HepG2 (cell line): Measurements from ENCODE around the gene CNNM2. TPM values are rescaled to one million over a fixed set of nuclear protein-coding genes. Genes with fewer than 3 reads are reported as not detected.
A peak's percentile ranks its signal among the peaks of the same experiment; 100 is the strongest.

Experiments
- CREM ChIP-seq, 2 experiments: sonication (generic) in 1 of 2; formaldehyde crosslinking in 1 of 2; IDR thresholded peaks; 2 replicates each; pipeline versions ENCODE4 v1.4.0 to v1.6.1; 2016 to 2020; ENCODE audit warnings: antibody characterized with exemption in 1 of 2, mild to moderate bottlenecking in 1 of 2, missing genetic modification reagents in 1 of 2
- NFE2L1 ChIP-seq: sonication (generic); formaldehyde crosslinking; IDR thresholded peaks from 2 replicates; pipeline ENCODE4 v1.4.0; 2020; ENCODE audit warnings: missing genetic modification reagents, mild to moderate bottlenecking, borderline replicate concordance
- SP140L ChIP-seq: sonication (generic); formaldehyde crosslinking; IDR thresholded peaks from 2 replicates; pipeline ENCODE4 v1.4.0; 2020; ENCODE audit warnings: missing genetic modification reagents, borderline replicate concordance
- SRSF1 ChIP-seq: fragments of 200-400 bp; formaldehyde crosslinking; optimal IDR thresholded peaks from 2 replicates; pipeline ENCODE3; 2017; ENCODE audit warnings: mild to moderate bottlenecking, low read depth, low read length, moderate library complexity
- STAT5B ChIP-seq: sonication (generic); formaldehyde crosslinking; IDR thresholded peaks from 2 replicates; pipeline ENCODE4 v1.4.0; 2020; ENCODE audit warnings: missing genetic modification reagents
- ZBTB37 ChIP-seq: sonication (generic); formaldehyde crosslinking; IDR thresholded peaks from 2 replicates; pipeline ENCODE4 v1.4.0; 2020; ENCODE audit warnings: mild to moderate bottlenecking, missing genetic modification reagents
- ZBTB38 ChIP-seq: sonication (generic); formaldehyde crosslinking; IDR thresholded peaks from 2 replicates; pipeline ENCODE4 v1.5.1; 2020; ENCODE audit warnings: mild to moderate bottlenecking, missing genetic modification reagents
- ZBTB43 ChIP-seq: sonication (generic); formaldehyde crosslinking; conservative IDR thresholded peaks from 2 replicates; pipeline ENCODE4 v1.4.0; 2020; ENCODE audit warnings: missing genetic modification reagents
- ZFP36L2 ChIP-seq: sonication (generic); formaldehyde crosslinking; IDR thresholded peaks from 2 replicates; pipeline ENCODE4 v1.4.0; 2020; ENCODE audit warnings: missing genetic modification reagents
- ZMYM2 ChIP-seq: sonication (generic); formaldehyde crosslinking; IDR thresholded peaks from 2 replicates; pipeline ENCODE4 v1.8.0; 2022; ENCODE audit warnings: mild to moderate bottlenecking, missing genetic modification reagents
- ZNF274 ChIP-seq: sonication (generic); formaldehyde crosslinking; IDR thresholded peaks from 2 replicates; pipeline ENCODE4 v1.5.1; 2020; ENCODE audit warnings: mild to moderate bottlenecking, missing genetic modification reagents
- ZNF326 ChIP-seq: sonication (generic); formaldehyde crosslinking; IDR thresholded peaks from 2 replicates; pipeline ENCODE4 v1.4.0; 2020; ENCODE audit warnings: missing genetic modification reagents, borderline replicate concordance
- ZNF383 ChIP-seq: sonication (generic); formaldehyde crosslinking; IDR thresholded peaks from 2 replicates; pipeline ENCODE4 v1.4.0; 2020; ENCODE audit warnings: missing genetic modification reagents, mild to moderate bottlenecking, borderline replicate concordance
- ZNF629 ChIP-seq: sonication (generic); formaldehyde crosslinking; conservative IDR thresholded peaks from 2 replicates; pipeline ENCODE4 v1.5.0; 2020; ENCODE audit warnings: missing genetic modification reagents
- ZNF770 ChIP-seq: sonication (generic); formaldehyde crosslinking; IDR thresholded peaks from 2 replicates; pipeline ENCODE4 v1.5.0; 2020; ENCODE audit warnings: mild to moderate bottlenecking, missing genetic modification reagents
- polyA plus RNA-seq, 8 experiments: library from polyadenylated mRNA; depleted of rRNA in 3 of 8; stranded (reverse) in 7 of 8; unstranded in 1 of 8; fragments of >200 nt; fragmentation: Illumina TruSeq in 4 of 8; extraction: Trizol in 4 of 8; gene quantifications; 2 replicates each; pipeline versions ENCODE4 v1.2.1 to v1.2.3, GENCODE V29; 2011 to 2016; ENCODE audit warnings: low read depth in 4 of 8, missing spikeins in 1 of 8, mixed read lengths in 1 of 8; ENCODE audit not compliant: insufficient read depth in 1 of 8
- total RNA-seq, 5 experiments: library from RNA; depleted of rRNA; stranded (reverse); fragments of >200 nt; fragmentation: Illumina TruSeq; extraction: Trizol; gene quantifications; 2 replicates each; pipeline ENCODE4 v1.2.3, GENCODE V29; 2016; ENCODE audit warnings: low read depth in 1 of 5
- TF ChIP-seq, protein P1 (sequence below): fragments of 450-650 bp; IDR thresholded peaks from 2 replicates; pipeline ENCODE4 v1.6.1; 2016
- TF ChIP-seq, protein P2 (sequence below): IDR thresholded peaks from 2 replicates; pipeline ENCODE4 v1.6.1; 2016; ENCODE audit warnings: missing genetic modification reagents, missing compliant biosample characterization

The CNNM2 gene
- total and polyA plus RNA-seq, 2 of the 13 experiments (the other 11 are each of a cell fraction or from before 2014, with no cell fraction given) = 7.1 to 9.0 TPM

DNA sequence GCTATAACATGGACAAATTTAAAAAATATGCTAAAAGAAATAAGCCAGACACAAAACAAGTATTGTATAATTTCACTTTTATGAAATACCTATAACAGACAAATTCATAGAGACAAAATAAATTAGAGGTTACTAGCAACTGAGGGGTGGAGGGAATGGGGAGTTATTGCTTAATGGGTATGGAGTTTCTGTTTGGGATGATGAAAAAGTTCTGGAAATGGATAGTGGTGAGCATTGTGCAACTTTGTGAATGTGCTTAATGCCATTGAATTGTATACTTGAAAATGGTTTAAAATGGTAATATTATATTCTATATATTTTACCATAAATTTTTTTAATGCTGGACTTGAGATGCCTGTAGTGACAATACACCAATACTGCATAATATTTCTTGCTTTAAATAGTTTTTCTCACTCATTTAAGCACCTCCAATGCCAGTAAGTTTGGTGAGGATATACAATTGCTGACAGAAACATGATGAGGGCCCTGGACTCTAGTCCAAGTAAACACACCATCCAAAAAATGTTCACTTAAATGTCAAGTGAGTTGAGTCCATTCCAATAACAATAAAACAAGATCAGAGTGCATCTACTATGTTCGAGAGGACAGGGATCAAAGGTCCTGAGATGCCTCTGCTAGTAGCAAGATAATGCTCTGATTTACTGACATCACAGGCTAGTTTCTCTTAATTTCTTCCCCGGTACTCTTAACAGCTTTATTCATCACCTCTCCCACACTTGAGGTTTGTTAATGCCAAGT, 203.1 kb downstream of the CNNM2 start (continued):
- TF ChIP-seq CREM (IDR thresholded peaks at IDR 0.05) = peak; percentile 73
- TF ChIP-seq CREM (CRISPR knock-in tag; IDR thresholded peaks at IDR 0.05) = no peak
- no peak for TF ChIP-seq STAT5B
- TF ChIP-seq ZFP36L2 (CRISPR knock-in tag) = no peak
- no peak for TF ChIP-seq ZBTB37 (CRISPR knock-in tag)
- TF ChIP-seq ZNF383 (CRISPR knock-in tag) = no peak
- peak; percentile 60 for TF ChIP-seq ZNF629 (CRISPR knock-in tag)
- no peak for TF ChIP-seq ZNF326 (CRISPR knock-in tag)
- no peak for TF ChIP-seq ZNF274 (CRISPR knock-in tag)
- no peak for TF ChIP-seq NFE2L1
- TF ChIP-seq, protein P1, sequence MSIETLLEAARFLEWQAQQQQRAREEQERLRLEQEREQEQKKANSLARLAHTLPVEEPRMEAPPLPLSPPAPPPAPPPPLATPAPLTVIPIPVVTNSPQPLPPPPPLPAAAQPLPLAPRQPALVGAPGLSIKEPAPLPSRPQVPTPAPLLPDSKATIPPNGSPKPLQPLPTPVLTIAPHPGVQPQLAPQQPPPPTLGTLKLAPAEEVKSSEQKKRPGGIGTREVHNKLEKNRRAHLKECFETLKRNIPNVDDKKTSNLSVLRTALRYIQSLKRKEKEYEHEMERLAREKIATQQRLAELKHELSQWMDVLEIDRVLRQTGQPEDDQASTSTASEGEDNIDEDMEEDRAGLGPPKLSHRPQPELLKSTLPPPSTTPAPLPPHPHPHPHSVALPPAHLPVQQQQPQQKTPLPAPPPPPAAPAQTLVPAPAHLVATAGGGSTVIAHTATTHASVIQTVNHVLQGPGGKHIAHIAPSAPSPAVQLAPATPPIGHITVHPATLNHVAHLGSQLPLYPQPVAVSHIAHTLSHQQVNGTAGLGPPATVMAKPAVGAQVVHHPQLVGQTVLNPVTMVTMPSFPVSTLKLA = no peak
- TF ChIP-seq SP140L = no peak
- TF ChIP-seq ZBTB43 = no peak
- TF ChIP-seq, protein P2, sequence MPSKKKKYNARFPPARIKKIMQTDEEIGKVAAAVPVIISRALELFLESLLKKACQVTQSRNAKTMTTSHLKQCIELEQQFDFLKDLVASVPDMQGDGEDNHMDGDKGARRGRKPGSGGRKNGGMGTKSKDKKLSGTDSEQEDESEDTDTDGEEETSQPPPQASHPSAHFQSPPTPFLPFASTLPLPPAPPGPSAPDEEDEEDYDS (CRISPR knock-in tag) = 0 out of 2 replicates have a peak, but pooled peaks have one; percentile 29
- TF ChIP-seq ZMYM2 (CRISPR knock-in tag) = peak; percentile 75
- no peak for TF ChIP-seq ZNF770 (CRISPR knock-in tag)
- TF ChIP-seq ZBTB38 (CRISPR knock-in tag) = no peak
- no peak for TF ChIP-seq SRSF1
